Lung microvascular endothelial cell (primary cell): ENCODE data around the gene APCDD1. TPM values are rescaled to one million over a fixed set of nuclear protein-coding genes. Genes with fewer than 3 reads are reported as not detected.
"Not testable (repeated sequence)": the region's sequence is repeated elsewhere in the genome, so short reads cannot be mapped to it uniquely, and the experiment has no call there.

Experiments
- DNase-seq, 2 donors: peaks; one replicate each; pipeline versions ENCODE4 v3.0.0 to v3.0.0-alpha.2; 2010; ENCODE audit warnings: low read depth in 2 of 2
- total RNA-seq: library from RNA; depleted of rRNA; stranded (reverse); fragments of >200 nt; gene quantifications from 2 replicates; pipeline ENCODE4 v1.2.1, GENCODE V29; 2014

APCDD1 gene
- total RNA-seq, 1 donor from 2014 or later, result not detected

DNA sequence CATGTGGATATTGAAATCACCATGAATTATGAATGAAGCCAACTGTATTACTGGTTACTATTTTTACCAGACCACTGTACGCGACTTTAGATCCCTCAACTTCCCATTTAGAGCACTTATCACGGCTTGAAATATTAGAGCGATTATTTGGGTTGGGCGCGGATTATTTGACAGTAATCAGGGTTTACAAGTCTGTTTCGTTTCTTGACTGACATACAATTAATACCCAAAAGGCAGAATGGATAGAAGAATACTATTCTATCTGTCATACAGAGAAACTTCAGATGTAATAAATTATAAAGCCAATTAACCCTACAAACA, 70.9 kb downstream of the APCDD1 start:
- DNase-seq, result no peak

GRCh38 chr18:10525697-10526560, 71.5 kb downstream of the APCDD1 start, which contains the start of gene NAPG:
Gene NAPG (plus strand): TSS chr18:10526027. CDS start chr18:10526103, 76 bp downstream.
- peak; percentile 97 for DNase-seq

- peak; percentile 10 to 37 for DNase-seq
Observed at GRCh38 chr18:10526561-10526949, 72.1 kb downstream of the APCDD1 start.

- no peak for DNase-seq
Observed at GRCh38 chr18:10528439-10528838, 74.0 kb downstream of the APCDD1 start.

GRCh38 chr18:10530002-10530401, 75.6 kb downstream of the APCDD1 start:
- peak in 1 of 2 donors; percentile 16 for DNase-seq

GRCh38 chr18:10530852-10531251, 76.4 kb downstream of the APCDD1 start:
- DNase-seq, result peak; percentile 28 to 71

DNA sequence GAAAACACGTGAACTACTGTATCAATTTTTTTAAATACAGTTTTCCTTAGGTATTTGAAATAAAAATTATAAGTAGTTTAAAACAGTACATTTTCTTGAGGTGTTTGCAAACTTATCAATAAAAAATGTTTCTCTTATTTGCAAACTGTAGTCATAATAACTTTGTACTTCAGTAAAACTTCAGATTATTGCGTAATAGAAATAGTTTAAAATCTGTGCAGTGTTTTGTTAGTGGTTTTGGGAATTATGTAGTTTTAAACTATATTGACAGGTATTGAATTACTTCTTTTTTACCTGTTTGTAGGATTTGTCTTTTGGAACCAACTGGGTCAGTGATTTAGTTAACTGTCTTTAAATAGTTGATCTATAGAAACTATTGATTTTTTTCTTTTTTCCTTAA, 78.7 kb downstream of the APCDD1 start:
- no peak for DNase-seq

GRCh38 chr18:10536280-10536679, 81.8 kb downstream of the APCDD1 start:
- DNase-seq, result peak; percentile 44 to 69

- DNase-seq, result no peak
Observed at GRCh38 chr18:10537765-10538164, 83.3 kb downstream of the APCDD1 start.

GRCh38 chr18:10539124-10539523, 84.7 kb downstream of the APCDD1 start:
- not testable (repeated sequence) for DNase-seq

Other genes starting within 250 kb of the APCDD1 start
- 21.6 and 33.3 TPM in 2 replicates for gene NAPG, start 71.4 kb downstream of the APCDD1 start, total RNA-seq